Keratinocyte (primary cell): Measurements from ENCODE around the gene CCDC149. TPM values are rescaled to one million over a fixed set of nuclear protein-coding genes. Genes with fewer than 3 reads are reported as not detected.

Source experiments
- DNase-seq: peaks from one replicate; pipeline ENCODE4 v3.0.0-alpha.2; 2011; ENCODE audit warnings: low read depth, missing footprints, low spot score
- FAIRE-seq: peaks from 2 replicates; lab custom pipeline; 2011; peaks lifted over from hg19 to GRCh38; lab: Jason Lieb, UNC
- H2AFZ ChIP-seq: 2 replicates; pipeline ENCODE4 v1.6.0; 2012; ENCODE audit warnings: low read length, control low read depth, inconsistent platforms; ENCODE audit not compliant: control insufficient read depth
- H3K27ac ChIP-seq: 2 replicates; pipeline ENCODE4 v1.5.1; 2011; ENCODE audit warnings: low read length; ENCODE audit not compliant: control insufficient read depth, insufficient read depth
- H3K27me3 ChIP-seq: 3 replicates; pipeline ENCODE4 v1.6.0; 2011; ENCODE audit warnings: low read length; ENCODE audit not compliant: control insufficient read depth, insufficient read depth; ENCODE audit errors: extremely low read depth
- H3K36me3 ChIP-seq, 2 experiments: 2 replicates in 1 of 2; 3 replicates in 1 of 2; pipeline ENCODE4 v1.5.1; 2011; ENCODE audit warnings: low read length in 2 of 2, mild to moderate bottlenecking in 1 of 2; ENCODE audit not compliant: control insufficient read depth in 2 of 2, insufficient read depth in 2 of 2; ENCODE audit errors: extremely low read depth in 1 of 2
- H3K4me1 ChIP-seq: 3 replicates; pipeline ENCODE4 v1.5.1; 2011; ENCODE audit warnings: low read length; ENCODE audit not compliant: control insufficient read depth, insufficient read depth; ENCODE audit errors: extremely low read depth
- H3K4me2 ChIP-seq: 3 replicates; pipeline ENCODE4 v1.6.0; 2011; ENCODE audit warnings: low read depth, low read length; ENCODE audit not compliant: control insufficient read depth, insufficient read depth; ENCODE audit errors: extremely low read depth
- H3K4me3 ChIP-seq, 3 experiments: fragments of 200-600 bp in 1 of 3; sonication (generic) in 1 of 3; 2 replicates in 2 of 3; 3 replicates in 1 of 3; pipeline ENCODE4 v1.5.1; 2011 to 2016; ENCODE audit warnings: low read length in 3 of 3, mild to moderate bottlenecking in 3 of 3, control low read depth in 2 of 3, inconsistent platforms in 1 of 3, low read depth in 1 of 3, mixed read lengths in 1 of 3, mixed run types in 1 of 3, moderate library complexity in 1 of 3; ENCODE audit not compliant: control insufficient read depth in 2 of 3, insufficient read depth in 2 of 3; ENCODE audit errors: extremely low read depth in 1 of 3
- H3K79me2 ChIP-seq: 2 replicates; pipeline ENCODE4 v1.6.0; 2012; ENCODE audit warnings: low read length; ENCODE audit not compliant: control insufficient read depth, insufficient read depth
- H3K9ac ChIP-seq: 3 replicates; pipeline ENCODE4 v1.6.0; 2011; ENCODE audit warnings: low read length; ENCODE audit not compliant: control insufficient read depth, insufficient read depth; ENCODE audit errors: extremely low read depth
- H3K9me1 ChIP-seq: 3 replicates; pipeline ENCODE4 v1.6.0; 2011; ENCODE audit warnings: low read length; ENCODE audit not compliant: control insufficient read depth, insufficient read depth; ENCODE audit errors: extremely low read depth
- H3K9me3 ChIP-seq: 2 replicates; pipeline ENCODE4 v1.5.1; 2012; ENCODE audit warnings: low read depth, low read length; ENCODE audit not compliant: control insufficient read depth
- H4K20me1 ChIP-seq: 3 replicates; pipeline ENCODE4 v1.6.0; 2011; ENCODE audit warnings: low read length; ENCODE audit not compliant: control insufficient read depth, insufficient read depth; ENCODE audit errors: extremely low read depth
- EZH2 ChIP-seq: IDR thresholded peaks from one replicate; pipeline ENCODE4 v1.6.1; 2012; ENCODE audit warnings: inconsistent platforms, mild to moderate bottlenecking, low read length, moderate library complexity
- dilution Hi-C: fragments of 300-500 bp; cut with MboI; formaldehyde crosslinking; loops from one replicate; pipeline ENCODE4 v1.7.0; 2020; ENCODE audit warnings: low sequenced_read_pairs; ENCODE audit not compliant: extremely low pct_ligation_motif_present
- polyA plus RNA-seq, 5 experiments: library from polyadenylated mRNA; depleted of rRNA in 3 of 5; stranded (reverse) in 3 of 5; stranded (forward) in 1 of 5; unstranded in 1 of 5; fragments of >200 nt; gene quantifications; 1 replicate in 1 of 5; 2 replicates in 3 of 5; 3 replicates in 1 of 5; pipeline versions ENCODE4 v1.2.1 to v1.2.3, GENCODE V29; 2011 to 2012; ENCODE audit warnings: missing spikeins in 2 of 5, low read depth in 1 of 5, low replicate concordance in 1 of 5
- TF ChIP-seq, protein P1 (sequence below), 3 experiments: IDR thresholded peaks in 1 of 3; conservative IDR thresholded peaks in 1 of 3; optimal IDR thresholded peaks in 1 of 3; 2 replicates in 2 of 3; 3 replicates in 1 of 3; pipeline versions ENCODE3 to v1.5.1; 2011; ENCODE audit warnings: low read length in 3 of 3, mild to moderate bottlenecking in 3 of 3, moderate library complexity in 2 of 3, control low read depth in 1 of 3, inconsistent platforms in 1 of 3; ENCODE audit not compliant: insufficient read depth in 2 of 3; ENCODE audit errors: extremely low read depth in 1 of 3

CCDC149 gene
- polyA plus RNA-seq, 1 donor (not counting 4 experiments of a cell fraction or from before 2014, with no cell fraction given) = 2.1 TPM

DNA sequence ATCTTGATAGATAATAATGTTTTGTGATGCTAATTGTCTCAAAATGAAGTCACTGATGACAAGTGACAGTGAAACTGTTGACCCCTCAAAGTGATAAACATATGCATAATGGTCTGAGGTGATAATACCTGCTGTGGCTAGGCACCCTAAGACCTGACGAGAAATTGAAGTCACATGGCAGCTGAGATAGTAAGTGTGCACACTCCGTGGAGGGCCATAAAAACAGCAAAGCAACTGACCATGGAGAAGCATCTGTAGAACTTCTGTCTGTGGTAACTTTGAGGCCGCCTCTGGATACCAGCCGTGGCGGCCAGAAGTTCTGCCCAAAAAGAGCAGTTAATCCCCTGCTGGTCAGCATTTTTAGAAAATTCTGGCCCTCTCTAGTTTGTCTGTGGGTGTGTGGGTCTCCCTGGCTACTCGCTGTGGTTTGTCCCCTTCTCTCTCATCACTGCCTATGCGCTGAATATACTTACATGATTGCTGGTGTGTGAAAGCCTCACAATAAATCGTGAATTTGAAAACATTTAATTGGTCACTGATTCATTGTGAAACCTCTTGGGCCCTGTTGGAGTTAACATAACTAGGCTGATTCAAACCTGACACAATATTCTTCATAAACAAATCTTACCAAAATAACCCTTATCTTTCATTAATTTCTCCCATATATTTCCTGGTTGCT lies 50.6 kb downstream of the CCDC149 start:
- Histone ChIP-seq H3K9ac (no peak overlapping the region), H3K4me1 (no peaks in the 10 kb centered on the region), H3K4me3 (no peak overlapping the region), H3K27ac (no peak overlapping the region), H3K36me3 (no peaks in the 10 kb centered on the region), H3K9me1 (no peaks in the 10 kb centered on the region), H3K27me3 (no peaks in the 10 kb centered on the region), H3K9me3 (peaks cover 8% of the 10 kb centered on the region), H3K79me2 (no peaks in the 10 kb centered on the region), H2AFZ (no peak overlapping the region), H4K20me1 (no peaks in the 10 kb centered on the region), H3K4me2 (no peak overlapping the region)
- no peak for FAIRE-seq
- dilution Hi-C loops = no loop called here
- TF ChIP-seq, protein P1, sequence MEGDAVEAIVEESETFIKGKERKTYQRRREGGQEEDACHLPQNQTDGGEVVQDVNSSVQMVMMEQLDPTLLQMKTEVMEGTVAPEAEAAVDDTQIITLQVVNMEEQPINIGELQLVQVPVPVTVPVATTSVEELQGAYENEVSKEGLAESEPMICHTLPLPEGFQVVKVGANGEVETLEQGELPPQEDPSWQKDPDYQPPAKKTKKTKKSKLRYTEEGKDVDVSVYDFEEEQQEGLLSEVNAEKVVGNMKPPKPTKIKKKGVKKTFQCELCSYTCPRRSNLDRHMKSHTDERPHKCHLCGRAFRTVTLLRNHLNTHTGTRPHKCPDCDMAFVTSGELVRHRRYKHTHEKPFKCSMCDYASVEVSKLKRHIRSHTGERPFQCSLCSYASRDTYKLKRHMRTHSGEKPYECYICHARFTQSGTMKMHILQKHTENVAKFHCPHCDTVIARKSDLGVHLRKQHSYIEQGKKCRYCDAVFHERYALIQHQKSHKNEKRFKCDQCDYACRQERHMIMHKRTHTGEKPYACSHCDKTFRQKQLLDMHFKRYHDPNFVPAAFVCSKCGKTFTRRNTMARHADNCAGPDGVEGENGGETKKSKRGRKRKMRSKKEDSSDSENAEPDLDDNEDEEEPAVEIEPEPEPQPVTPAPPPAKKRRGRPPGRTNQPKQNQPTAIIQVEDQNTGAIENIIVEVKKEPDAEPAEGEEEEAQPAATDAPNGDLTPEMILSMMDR (optimal IDR thresholded peaks at IDR 0.05 in 1 of 3, IDR thresholded peaks at IDR 0.05 in 1 of 3, conservative IDR thresholded peaks at IDR 0.05 in 1 of 3; ENCODE audit: extremely low read depth in 1 of 3, insufficient read depth in 2 of 3, low read length in 3 of 3) = no peak
- TF ChIP-seq EZH2 = no peak
- no peak for DNase-seq

DNA sequence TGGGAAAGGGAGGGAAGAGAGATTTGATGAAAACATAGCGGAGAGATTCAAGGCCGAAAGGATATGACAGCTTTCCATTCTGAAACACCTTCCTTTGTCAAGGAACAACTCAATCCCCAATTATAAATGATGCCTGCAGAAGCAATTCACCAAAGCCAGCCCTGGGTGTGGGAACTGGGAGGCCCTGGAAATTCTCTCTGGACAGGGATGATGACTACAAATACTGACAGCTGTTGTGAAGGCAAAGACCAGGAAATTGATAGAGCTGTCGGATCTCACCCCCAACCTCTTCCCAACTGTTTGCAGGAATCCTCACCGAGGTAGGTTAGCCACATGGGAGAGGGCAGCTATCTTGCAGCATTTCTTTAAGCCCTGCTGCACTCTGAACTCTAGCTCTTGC lies 54.3 kb downstream of the CCDC149 start:
- Histone ChIP-seq H3K4me2 (no peak overlapping the region), H3K36me3 (no peaks in the 10 kb centered on the region), H3K4me3 (no peak overlapping the region), H3K79me2 (no peaks in the 10 kb centered on the region), H4K20me1 (no peaks in the 10 kb centered on the region), H3K9ac (no peak overlapping the region), H3K27me3 (no peaks in the 10 kb centered on the region), H2AFZ (no peak overlapping the region), H3K9me1 (no peaks in the 10 kb centered on the region), H3K4me1 (no peaks in the 10 kb centered on the region), H3K9me3 (no peaks in the 10 kb centered on the region), H3K27ac (no peak overlapping the region)
- TF ChIP-seq, protein P1 (optimal IDR thresholded peaks at IDR 0.05 in 1 of 3, IDR thresholded peaks at IDR 0.05 in 1 of 3, conservative IDR thresholded peaks at IDR 0.05 in 1 of 3; ENCODE audit: extremely low read depth in 1 of 3, insufficient read depth in 2 of 3, low read length in 3 of 3) = no peak
- no peak for TF ChIP-seq EZH2
- FAIRE-seq (no peak), DNase-seq (no peak)
- dilution Hi-C loops = no loop called here
